DMS114 treated with DMSO at 0.1 percent for 48 hours (cell line): ENCODE results near the gene ORC2.
"Not testable (repeated sequence)": the region's sequence is repeated elsewhere in the genome, so short reads cannot be mapped to it uniquely, and the experiment has no call there.

ENCODE experiments used
- DNase-seq: peaks from one replicate; lab custom pipeline; 2025; ENCODE audit not compliant: unreplicated experiment; lab: John Stamatoyannopoulos, UW

ORC2 gene

GRCh38 chr2:200939832-200940231 lies 23.6 kb downstream of the ORC2 start:
- DNase-seq, result no peak

- no peak for DNase-seq
These were observed 32.4 kb downstream of the ORC2 start for GRCh38 chr2:200930947-200931626.

- DNase-seq, result no peak
These were observed 33.9 kb downstream of the ORC2 start for GRCh38 chr2:200929334-200930249.

DNA sequence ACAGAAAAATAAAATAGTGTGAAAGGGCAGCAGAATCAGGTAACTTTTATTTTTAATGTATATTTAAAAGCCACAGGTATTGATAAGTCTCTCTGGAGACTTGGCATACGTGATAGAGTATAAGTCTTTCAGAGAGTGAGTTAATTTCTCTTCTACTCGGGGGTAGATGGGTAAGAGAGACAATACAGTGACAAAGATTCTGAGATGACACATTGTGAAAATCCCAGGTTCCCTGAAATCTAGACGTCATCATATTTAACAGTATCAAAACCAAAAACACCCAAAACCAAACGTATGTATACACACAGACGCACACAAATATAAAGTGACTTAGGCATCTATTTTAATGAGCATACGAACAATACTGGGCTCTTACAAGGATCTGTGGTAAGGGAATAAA lies 41.0 kb downstream of the ORC2 start:
- DNase-seq, result no peak

- DNase-seq, result no peak
These were observed 49.8 kb downstream of the ORC2 start for GRCh38 chr2:200913654-200914053.

- DNase-seq, result no peak
These were observed 53.5 kb downstream of the ORC2 start for GRCh38 chr2:200909958-200910357.

GRCh38 chr2:200905618-200906296 lies 57.7 kb downstream of the ORC2 start:
- DNase-seq, result peak; percentile 70

DNA sequence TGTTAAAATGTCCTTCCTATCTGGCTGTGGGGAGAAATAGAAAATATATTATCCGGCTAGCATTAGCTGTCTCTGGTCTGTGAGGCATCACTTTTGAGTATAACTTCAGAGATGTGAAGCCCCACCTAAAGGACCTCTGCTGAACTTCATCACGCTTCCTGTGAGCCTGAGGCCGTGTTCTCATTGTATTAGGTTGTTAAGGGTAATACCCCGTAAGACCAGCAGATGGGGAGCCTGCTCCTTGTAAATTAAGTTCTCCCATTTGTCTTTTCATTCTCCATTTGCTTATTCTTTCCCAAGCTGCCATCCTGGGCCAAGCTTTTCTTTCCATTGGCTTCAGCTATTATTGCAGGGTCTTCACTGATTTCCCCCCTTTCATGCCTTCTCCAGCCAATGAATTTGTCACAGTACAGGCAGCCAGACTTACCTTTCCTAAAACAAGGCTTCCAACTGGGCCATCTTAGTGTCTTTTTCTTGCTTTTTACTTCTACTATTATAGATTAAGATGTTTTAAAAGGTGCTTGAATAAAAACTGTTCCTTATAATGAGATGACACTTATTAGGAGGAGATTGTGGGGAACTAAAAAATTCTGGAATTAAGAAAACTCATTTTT lies 61.9 kb downstream of the ORC2 start:
- peak; percentile 74 for DNase-seq

DNA sequence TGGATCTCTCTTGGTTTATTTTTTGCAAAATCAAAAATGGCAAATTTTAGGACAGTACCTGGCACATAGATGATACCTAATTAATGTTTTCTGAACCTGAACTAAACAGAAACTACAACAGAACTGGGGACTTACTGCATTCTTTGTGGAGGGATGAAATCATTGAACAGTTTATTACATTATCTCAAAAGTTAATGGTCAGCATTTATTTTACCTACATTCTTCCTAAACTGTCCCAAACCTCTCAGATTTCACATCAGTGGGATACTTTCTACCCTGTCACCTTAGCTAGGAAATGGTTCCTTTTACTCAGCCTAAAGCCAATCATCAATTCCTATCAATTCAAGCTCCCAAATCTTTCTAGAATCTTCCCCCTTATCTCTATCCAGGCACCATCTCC lies 64.0 kb downstream of the ORC2 start:
- no peak for DNase-seq

DNA sequence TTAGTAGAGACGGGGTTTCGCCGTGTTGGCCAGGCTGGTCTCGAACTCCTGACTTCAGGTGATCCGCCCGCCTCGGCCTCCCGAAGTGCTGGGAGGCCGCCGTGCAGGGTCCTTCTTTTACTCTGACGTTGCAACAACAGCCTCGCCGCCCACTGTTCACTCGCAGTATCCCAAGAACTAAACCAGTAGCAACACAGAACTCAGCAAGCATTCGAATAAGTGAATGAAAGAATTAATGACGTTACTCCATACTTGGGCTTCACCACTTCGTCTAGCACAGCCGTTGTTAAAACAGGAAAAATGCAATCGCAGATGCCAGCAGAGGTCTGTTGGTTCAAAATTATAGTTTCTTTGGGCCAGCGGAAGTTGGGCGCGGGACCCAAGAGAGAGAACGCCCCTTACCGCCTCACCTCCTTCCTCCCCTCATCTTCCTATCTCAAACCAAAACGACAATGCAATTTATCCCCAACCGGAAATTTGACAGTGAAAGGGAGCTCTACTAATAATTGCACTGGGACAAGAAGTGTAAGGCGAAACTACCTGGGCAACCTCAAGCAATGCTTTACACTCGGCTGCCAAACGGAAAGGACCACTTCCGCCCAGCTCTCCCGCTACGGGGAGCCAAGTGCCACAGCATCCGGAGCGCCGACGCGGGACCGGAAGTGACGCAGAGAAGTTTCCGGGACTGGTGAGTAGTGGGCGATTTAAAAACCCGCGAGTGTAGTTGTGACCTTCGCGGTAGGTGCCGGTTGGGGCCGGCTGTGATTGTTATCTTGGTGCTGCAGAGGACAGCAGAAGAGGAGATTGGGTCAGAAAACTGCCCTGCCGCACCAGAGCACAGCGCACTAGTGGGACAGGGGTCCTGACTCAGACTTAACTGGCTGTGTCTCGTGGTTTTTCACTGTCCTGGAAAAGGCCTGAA lies 74.5 kb downstream of the ORC2 start, which contains the start of the genes NIF3L1 and PPIL3:
Gene NIF3L1 (plus strand): TSS at position 668 of the 922 bp plus-strand sequence. CDS start 2,573 bp downstream, outside the sequence.
Gene PPIL3 (minus strand): TSS at position 374 of the 922 bp plus-strand sequence. CDS start 1,462 bp downstream, outside the sequence.
- peak; percentile 94 for DNase-seq

GRCh38 chr2:200881715-200882249 lies 81.7 kb downstream of the ORC2 start:
- not testable (repeated sequence) for DNase-seq

GRCh38 chr2:200878289-200878880 lies 85.1 kb downstream of the ORC2 start:
- no peak for DNase-seq

DNA sequence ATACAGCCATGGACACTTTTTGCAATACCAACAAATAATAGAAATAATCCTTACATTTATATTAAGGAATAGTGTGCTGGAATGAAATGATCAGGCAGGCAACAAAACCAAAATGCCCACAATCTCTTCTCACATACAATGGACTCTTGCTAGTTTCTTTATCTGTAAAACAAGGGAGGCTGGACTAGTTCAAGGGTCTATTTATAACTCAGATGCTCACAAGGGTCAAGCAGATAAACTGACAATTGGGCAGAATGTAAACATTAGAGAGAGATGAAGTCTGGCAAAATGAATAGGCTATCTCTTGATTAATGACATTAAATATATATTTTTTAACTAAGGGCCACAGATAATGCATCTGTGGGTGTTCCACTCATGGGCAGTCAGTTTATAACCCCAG lies 86.0 kb downstream of the ORC2 start:
- DNase-seq, result no peak

DNA sequence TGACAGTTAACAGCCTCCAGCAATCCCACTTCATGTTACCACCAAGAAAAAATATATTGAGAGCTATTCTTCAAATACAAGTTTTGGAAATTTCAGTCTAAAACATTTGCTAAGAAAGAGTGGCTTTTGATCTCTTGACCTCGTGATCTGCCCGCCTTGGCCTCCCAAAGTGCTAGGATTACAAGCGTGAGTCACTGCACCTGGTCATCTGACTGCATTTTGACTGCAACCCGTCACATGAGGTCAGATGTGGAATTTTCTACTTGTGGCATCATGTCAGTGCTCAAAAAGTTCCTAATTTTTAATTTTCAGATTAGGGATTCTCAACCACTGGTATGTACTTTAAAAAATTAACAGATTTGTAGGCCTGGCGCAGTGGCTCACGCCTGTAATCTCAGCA lies 89.9 kb downstream of the ORC2 start:
- DNase-seq, result no peak

DNA sequence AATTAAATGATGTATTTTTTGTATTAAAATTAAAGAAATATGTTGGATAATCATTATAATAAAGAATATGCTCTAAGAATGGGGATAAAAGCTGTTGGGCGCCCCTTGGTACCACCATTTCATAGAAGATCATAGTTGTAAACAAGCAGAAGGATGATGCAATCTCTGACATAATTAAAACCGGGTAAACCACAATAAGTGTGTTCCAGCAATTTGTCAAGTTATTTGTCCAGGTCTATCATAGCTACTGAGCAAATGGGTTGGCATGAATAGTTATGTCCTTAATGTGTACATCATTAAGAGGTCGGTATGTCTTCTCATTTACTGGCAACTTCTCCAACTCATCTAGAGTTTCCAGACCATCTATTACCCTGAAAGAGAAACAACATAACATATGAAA lies 92.3 kb downstream of the ORC2 start:
- no peak for DNase-seq

DNA sequence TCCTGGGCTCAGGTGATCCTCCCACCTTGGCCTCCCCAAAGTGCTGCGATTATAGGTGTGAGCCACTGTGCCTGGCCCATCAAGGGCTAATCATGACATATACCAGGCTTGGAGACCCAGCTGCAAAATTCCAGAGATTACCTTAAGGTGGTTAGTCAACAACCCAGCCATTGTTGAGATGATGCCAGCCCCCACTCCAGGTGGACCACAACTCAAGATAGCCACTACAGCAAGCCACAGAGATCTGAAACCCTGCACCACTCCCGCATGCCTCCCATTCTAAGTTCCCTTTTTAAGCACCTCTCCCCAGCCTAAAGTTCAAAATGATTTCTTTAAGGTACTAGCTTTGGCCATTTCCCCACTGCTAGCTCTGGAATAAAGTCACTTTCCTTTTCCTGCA lies 94.4 kb downstream of the ORC2 start:
- DNase-seq, result no peak

- peak; percentile 68 for DNase-seq
These were observed 99.1 kb downstream of the ORC2 start, which contains the start of gene CLK1 for GRCh38 chr2:200864176-200865034. Gene CLK1 (minus strand): TSS chr2:200864658. CDS start chr2:200861862, 2,796 bp downstream.

- DNase-seq, result no peak
These were observed 99.7 kb downstream of the ORC2 start for GRCh38 chr2:200863782-200864175.
